GM23338 (cell line): ENCODE data around the gene SDR42E2. TPM values are rescaled to one million over a fixed set of nuclear protein-coding genes. Genes with fewer than 3 reads are reported as not detected.

ENCODE experiments used
- ATAC-seq: fragments of 200-7000 bp; cut with Tn5 transposase; 3 replicates; pipeline ENCODE4 v1.9.1; 2020
- DNase-seq: peaks from one replicate; pipeline ENCODE4 v3.0.0-alpha.2; 2015; ENCODE audit warnings: low spot score
- H2AFZ ChIP-seq: fragments of 200-600 bp; sonication (generic); 2 replicates; pipeline ENCODE4 v1.8.0; 2016; ENCODE audit warnings: antibody characterized with exemption, mild to moderate bottlenecking, moderate library complexity
- H3F3A ChIP-seq: fragments of 200-600 bp; sonication (generic); replicated peaks from 2 replicates; pipeline ENCODE4 v1.8.0; 2017; ENCODE audit warnings: antibody characterized with exemption, mixed run types, low read depth
- H3K27ac ChIP-seq: fragments of 200-600 bp; sonication (generic); 2 replicates; pipeline ENCODE4 v1.6.1; 2016; ENCODE audit warnings: low read depth
- H3K27me3 ChIP-seq: fragments of 200-600 bp; sonication (generic); 2 replicates; pipeline ENCODE4 v1.8.0; 2016; ENCODE audit warnings: mild to moderate bottlenecking, mixed run types, moderate library complexity; ENCODE audit not compliant: insufficient read depth
- H3K36me3 ChIP-seq: fragments of 200-600 bp; sonication (generic); 2 replicates; pipeline ENCODE4 v1.8.0; 2016; ENCODE audit warnings: mild to moderate bottlenecking; ENCODE audit not compliant: insufficient read depth
- H3K4me1 ChIP-seq: fragments of 200-600 bp; sonication (generic); 2 replicates; pipeline ENCODE4 v1.8.0; 2016; ENCODE audit warnings: mild to moderate bottlenecking, moderate library complexity; ENCODE audit not compliant: insufficient read depth
- H3K4me2 ChIP-seq: fragments of 200-600 bp; sonication (generic); 2 replicates; pipeline ENCODE4 v1.7.1; 2017; ENCODE audit warnings: mixed run types
- H3K4me3 ChIP-seq: fragments of 200-600 bp; sonication (generic); 2 replicates; pipeline ENCODE4 v1.6.1; 2016; ENCODE audit warnings: mixed run types
- H3K79me2 ChIP-seq: fragments of 200-600 bp; sonication (generic); replicated peaks from 2 replicates; pipeline ENCODE4 v1.8.0; 2017; ENCODE audit warnings: mild to moderate bottlenecking; ENCODE audit not compliant: insufficient read depth
- H3K9me2 ChIP-seq: fragments of 200-600 bp; sonication (generic); 2 replicates; pipeline ENCODE4 v1.8.0; 2017; ENCODE audit not compliant: insufficient read depth
- H4K20me1 ChIP-seq: fragments of 200-600 bp; sonication (generic); replicated peaks from 2 replicates; pipeline ENCODE4 v1.8.0; 2017; ENCODE audit warnings: mild to moderate bottlenecking; ENCODE audit not compliant: insufficient read depth
- H3K27ac Mint-ChIP-seq: 2 replicates; pipeline ENCODE4 v1.8.0; 2020; ENCODE audit warnings: inconsistent platforms, mild to moderate bottlenecking, moderate library complexity, mixed read lengths
- H3K27me3 Mint-ChIP-seq: 3 replicates; pipeline ENCODE4 v1.8.0; 2022; ENCODE audit warnings: low read depth, mild to moderate bottlenecking, moderate library complexity, mixed read lengths, inconsistent platforms; ENCODE audit not compliant: insufficient read depth, poor library complexity
- H3K36me3 Mint-ChIP-seq: 3 replicates; pipeline ENCODE4 v1.8.0; 2021; ENCODE audit warnings: low read depth, mild to moderate bottlenecking, inconsistent platforms, moderate library complexity, mixed read lengths
- H3K4me1 Mint-ChIP-seq: 3 replicates; pipeline ENCODE4 v1.8.0; 2020; ENCODE audit warnings: mild to moderate bottlenecking, inconsistent platforms, mixed read lengths
- H3K4me3 Mint-ChIP-seq: 3 replicates; pipeline ENCODE4 v1.8.0; 2021; ENCODE audit warnings: moderate library complexity, mild to moderate bottlenecking, inconsistent platforms, mixed read lengths
- H3K9me3 Mint-ChIP-seq: 3 replicates; pipeline ENCODE4 v1.8.0; 2020; ENCODE audit warnings: moderate library complexity, mild to moderate bottlenecking, inconsistent platforms, mixed read lengths
- CTCF ChIP-seq, 2 experiments: fragments of 200-600 bp in 1 of 2; sonication (generic) in 1 of 2; conservative IDR thresholded peaks; 2 replicates each; pipeline versions ENCODE4 v1.5.1 to v1.6.1; 2016 to 2017; ENCODE audit warnings: antibody characterized with exemption in 2 of 2, low read depth in 2 of 2, mild to moderate bottlenecking in 2 of 2, moderate library complexity in 1 of 2
- EZH2phosphoT487 ChIP-seq: fragments of 200-600 bp; sonication (generic); IDR thresholded peaks from one replicate; pipeline ENCODE4 v1.8.1; 2018; ENCODE audit warnings: antibody characterized with exemption; ENCODE audit not compliant: unreplicated experiment
- JUNB ChIP-seq: IDR thresholded peaks from one replicate; pipeline ENCODE4 v1.6.1; 2016; ENCODE audit warnings: antibody characterized with exemption; ENCODE audit not compliant: unreplicated experiment
- ZNF114 ChIP-seq: fragments of 250-450 bp; sonication (Bioruptor Pico); IDR thresholded peaks from 2 replicates; pipeline ENCODE4 v1.5.0; 2020; ENCODE audit warnings: mild to moderate bottlenecking, moderate library complexity
- polyA plus RNA-seq: library from polyadenylated mRNA; unstranded; fragments of >200 nt; fragmentation: Nextera tagmentation; extraction: Ambion mirVana; gene quantifications from 2 replicates; pipeline ENCODE4 v1.2.1, GENCODE V29; 2016
- total RNA-seq: library from RNA; depleted of rRNA; stranded (reverse); fragments of >200 nt; shearing (Covaris generic); gene quantifications from 2 replicates; pipeline ENCODE4 v1.2.3, GENCODE V29; 2014

The SDR42E2 gene
- total and polyA plus RNA-seq, 2 experiments from 2014 or later: 0.15 TPM; not detected in 1

- Mint-ChIP-seq H3K27ac (no peak overlapping the region), H3K4me1 (peaks cover 9% of the 10 kb centered on the region), H3K9me3 (no peaks in the 10 kb centered on the region), H3K27me3 (peaks cover 11% of the 10 kb centered on the region), H3K36me3 (no peaks in the 10 kb centered on the region), H3K4me3 (no peak overlapping the region)
- peaks cover under 1% of the 10 kb centered on the region; the same call in 1 of the 2 replicates for H3F3A ChIP-seq
- DNase-seq: peak; percentile 75
- H3K4me3 ChIP-seq: no peak overlapping the region
- ATAC-seq: peak; percentile 67
- H3K27ac ChIP-seq: no peak overlapping the region
- no peaks in the 10 kb centered on the region for H3K36me3 ChIP-seq
- no peaks in the 10 kb centered on the region for H3K9me2 ChIP-seq
- TF ChIP-seq CTCF (conservative IDR thresholded peaks at IDR 0.05; ENCODE audit: low read depth in 2 of 2): peak; percentile 52 to 59
- no peak for TF ChIP-seq ZNF114
- H3K4me1 ChIP-seq: peaks cover 4% of the 10 kb centered on the region; the same call in 1 of the 2 replicates
- no peaks in the 10 kb centered on the region for H4K20me1 ChIP-seq
- peak overlapping the region; percentile 76; the same call in 1 of the 2 replicates for H2AFZ ChIP-seq
- H3K79me2 ChIP-seq: no peaks in the 10 kb centered on the region
- H3K4me2 ChIP-seq: no peak overlapping the region
- no peaks in the 10 kb centered on the region for H3K27me3 ChIP-seq
Observed at GRCh38 chr16:22183901-22184614, 21.8 kb downstream of the SDR42E2 start.

GRCh38 chr16:22184615-22184968 lies 22.3 kb downstream of the SDR42E2 start:
- H3K4me1 ChIP-seq: peaks cover 10% of the 10 kb centered on the region; the same call in 1 of the 2 replicates

More at GRCh38 chr16:22184615-22184968, 22.3 kb downstream of the SDR42E2 start:
- Mint-ChIP-seq H3K36me3 (no peaks in the 10 kb centered on the region), H3K27me3 (peaks cover 15% of the 10 kb centered on the region), H3K4me3 (no peak overlapping the region), H3K9me3 (no peaks in the 10 kb centered on the region), H3K4me1 (peaks cover 14% of the 10 kb centered on the region), H3K27ac (no peak overlapping the region)
- no peaks in the 10 kb centered on the region for H3K36me3 ChIP-seq
- H3F3A ChIP-seq: peaks cover 5% of the 10 kb centered on the region; the same call in 1 of the 2 replicates
- H4K20me1 ChIP-seq: no peaks in the 10 kb centered on the region
- H3K4me2 ChIP-seq: no peak overlapping the region
- H3K79me2 ChIP-seq: no peaks in the 10 kb centered on the region
- TF ChIP-seq JUNB (no peak), CTCF (conservative IDR thresholded peaks at IDR 0.05; ENCODE audit: low read depth in 2 of 2) (peak in 1 of 2 experiments; percentile 23; a peak in 1 of 4 replicates), EZH2phosphoT487 (no peak)
- no peak overlapping the region for H2AFZ ChIP-seq
- no peak overlapping the region for H3K27ac ChIP-seq
- H3K27me3 ChIP-seq: no peaks in the 10 kb centered on the region
- DNase-seq: no peak
- no peak for ATAC-seq
- H3K9me2 ChIP-seq: no peaks in the 10 kb centered on the region
- no peak overlapping the region for H3K4me3 ChIP-seq
